ENCODE data around the gene MACROD2.

MACROD2 gene

GRCh38 chr20:15379681-15380296, 1384.5 kb downstream of the MACROD2 start:
- H3K4me3 ChIP-seq (ENCODE audit: low read depth, low read length): no peak overlapping the region
- TF ChIP-seq CTCF (IDR thresholded peaks at IDR 0.05; ENCODE audit: low read depth, low read length, missing control alignments): no peak
- no peak for DNase-seq (ENCODE audit: low read depth)
- in situ Hi-C loops (cut with HindIII; ENCODE audit: low sequenced_read_pairs): no loop called here

- no peak for DNase-seq (ENCODE audit: low read depth)
- TF ChIP-seq CTCF (IDR thresholded peaks at IDR 0.05; ENCODE audit: low read depth, low read length, missing control alignments): no peak
- in situ Hi-C loops (cut with HindIII; ENCODE audit: low sequenced_read_pairs): no loop called here
- no peak overlapping the region for H3K4me3 ChIP-seq (ENCODE audit: low read depth, low read length)
These were observed 1385.5 kb downstream of the MACROD2 start for GRCh38 chr20:15380770-15381169.

GRCh38 chr20:15387228-15387627, 1391.9 kb downstream of the MACROD2 start:
- no peak overlapping the region for H3K4me3 ChIP-seq (ENCODE audit: low read depth, low read length)
- in situ Hi-C loops (cut with HindIII; ENCODE audit: low sequenced_read_pairs): no loop called here
- no peak for TF ChIP-seq CTCF (IDR thresholded peaks at IDR 0.05; ENCODE audit: low read depth, low read length, missing control alignments)
- DNase-seq (ENCODE audit: low read depth): no peak

DNA sequence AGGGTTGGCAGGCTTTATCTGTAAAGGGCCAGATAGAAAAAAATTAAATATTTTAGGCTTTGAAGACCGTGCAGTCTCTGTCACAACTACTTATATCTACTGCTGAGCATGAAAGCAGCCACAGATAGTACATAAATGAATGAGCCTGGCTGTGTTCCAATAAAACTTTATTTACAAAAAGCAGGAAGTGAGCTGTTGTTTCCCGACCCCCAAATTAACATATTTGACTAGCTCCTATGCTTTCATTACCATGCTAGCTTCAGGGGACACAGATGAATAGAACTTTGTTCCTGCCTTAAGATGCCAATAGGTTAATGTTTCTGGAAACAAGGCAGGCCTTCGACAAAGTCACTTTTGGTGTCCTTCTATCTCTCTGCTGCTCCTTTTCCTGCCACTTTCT, 1400.1 kb downstream of the MACROD2 start:
- no peak for DNase-seq (ENCODE audit: low read depth)
- in situ Hi-C loops (cut with HindIII; ENCODE audit: low sequenced_read_pairs): no loop called here
- H3K4me3 ChIP-seq (ENCODE audit: low read depth, low read length): no peak overlapping the region
- TF ChIP-seq CTCF (IDR thresholded peaks at IDR 0.05; ENCODE audit: low read depth, low read length, missing control alignments): no peak

GRCh38 chr20:15396026-15396425, 1400.7 kb downstream of the MACROD2 start:
- in situ Hi-C loops (cut with HindIII; ENCODE audit: low sequenced_read_pairs): no loop called here
- TF ChIP-seq CTCF (IDR thresholded peaks at IDR 0.05; ENCODE audit: low read depth, low read length, missing control alignments): no peak
- no peak for DNase-seq (ENCODE audit: low read depth)
- H3K4me3 ChIP-seq (ENCODE audit: low read depth, low read length): no peak overlapping the region

DNA sequence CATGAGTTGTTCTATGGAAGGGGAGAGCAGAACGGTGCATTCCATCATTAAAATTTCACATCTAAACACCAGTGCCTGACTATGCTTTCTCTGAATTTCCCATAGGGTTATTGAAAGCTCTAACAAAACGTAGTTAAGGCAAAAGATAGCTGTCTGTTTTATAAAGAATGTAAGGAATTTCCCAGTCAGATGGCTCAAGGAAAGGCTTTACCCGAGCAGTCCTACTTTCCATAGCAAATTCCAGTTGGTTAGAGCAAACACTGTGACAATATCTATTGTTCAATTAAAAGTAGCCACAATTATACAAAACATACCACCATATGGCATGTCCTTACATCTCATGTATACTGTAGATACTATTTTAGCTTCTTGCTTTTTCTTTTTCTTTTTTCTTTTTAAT, 1401.6 kb downstream of the MACROD2 start:
- no peak for TF ChIP-seq CTCF (IDR thresholded peaks at IDR 0.05; ENCODE audit: low read depth, low read length, missing control alignments)
- in situ Hi-C loops (cut with HindIII; ENCODE audit: low sequenced_read_pairs): no loop called here
- no peak for DNase-seq (ENCODE audit: low read depth)
- no peak overlapping the region for H3K4me3 ChIP-seq (ENCODE audit: low read depth, low read length)

Measured in astrocyte of the cerebellum (primary cell).